Suprapubic skin (tissue), 4 donors: ENCODE data around the gene DARS1.

Experiments
- CTCF ChIP-seq, 2 donors: fragments of 200-600 bp in 1 of 2; fragments of 450-650 bp in 1 of 2; sonication (generic) in 1 of 2; IDR thresholded peaks; one replicate each; pipeline ENCODE4 v1.5.1; 2016 to 2019; ENCODE audit warnings: antibody characterized with exemption in 2 of 2, mild to moderate bottlenecking in 1 of 2, moderate library complexity in 1 of 2
- POLR2A ChIP-seq, 2 donors: fragments of 450-650 bp; IDR thresholded peaks; one replicate each; pipeline ENCODE4 v1.6.1; 2017; ENCODE audit warnings: antibody characterized with exemption in 2 of 2, mild to moderate bottlenecking in 2 of 2, moderate library complexity in 2 of 2
- POLR2AphosphoS5 ChIP-seq, 3 donors: sonication (generic); formaldehyde crosslinking; IDR thresholded peaks; one replicate each; pipeline ENCODE4 v1.6.1; 2017; ENCODE audit warnings: antibody characterized with exemption in 3 of 3

GRCh38 chr2:135909976-135910375 is 75.5 kb downstream of the DARS1 start:
- TF ChIP-seq POLR2A (IDR thresholded peaks at IDR 0.05) (no peak), CTCF (IDR thresholded peaks at IDR 0.05) (no peak), POLR2AphosphoS5 (IDR thresholded peaks at IDR 0.05) (no peak)
